ENCODE data around the gene ELOA.
"Not testable (repeated sequence)": the region's sequence is repeated elsewhere in the genome, so short reads cannot be mapped to it uniquely, and the experiment has no call there.

ELOA gene

GRCh38 chr1:23783141-23783540 lies 39.9 kb downstream of the ELOA start:
- not testable (repeated sequence) for DNase-seq (ENCODE audit: low spot score)

- no peak for DNase-seq (ENCODE audit: low spot score)
Measured at GRCh38 chr1:23784846-23785245, 41.6 kb downstream of the ELOA start.

DNA sequence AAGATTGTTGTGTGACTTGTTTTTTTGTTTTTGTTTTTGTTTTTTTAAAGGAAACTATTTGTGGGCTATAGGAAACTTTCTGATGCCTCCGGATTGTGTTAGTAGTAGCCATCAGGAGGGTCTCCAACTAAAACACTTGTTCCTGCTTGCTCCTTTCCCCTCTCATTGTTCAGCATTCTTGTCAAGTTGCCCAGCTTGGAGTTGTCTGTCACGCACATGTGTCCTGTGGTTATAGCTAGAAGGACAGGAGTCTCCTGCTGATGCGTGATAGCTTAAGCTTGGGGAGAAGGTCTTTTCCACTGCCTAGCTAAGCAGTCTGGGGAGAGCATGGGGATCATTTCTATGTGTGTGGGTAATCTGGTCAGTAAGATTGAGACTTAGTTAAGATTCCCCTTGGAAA lies 44.4 kb downstream of the ELOA start:
- no peak for DNase-seq (ENCODE audit: low spot score)

DNA sequence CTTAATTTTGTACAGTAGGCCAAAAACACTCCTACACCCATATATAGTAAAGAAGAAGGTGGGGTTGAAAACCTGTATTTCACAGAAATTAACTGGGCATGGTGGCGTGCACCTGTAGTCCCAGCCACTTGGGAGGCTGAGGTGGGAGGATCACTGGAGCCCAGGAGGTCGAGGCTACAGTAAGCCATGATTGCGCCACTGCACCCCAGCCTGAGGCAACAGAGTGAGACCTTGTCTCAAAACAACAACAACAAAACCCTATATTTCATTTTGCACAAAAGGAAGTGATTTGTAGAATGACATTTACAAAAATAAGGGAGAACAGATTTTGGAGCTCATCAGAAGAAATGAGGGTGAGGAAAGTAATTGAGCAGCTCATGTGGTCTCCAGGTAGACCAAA lies 45.4 kb downstream of the ELOA start:
- no peak for DNase-seq (ENCODE audit: low spot score)

GRCh38 chr1:23790696-23791515 lies 47.6 kb downstream of the ELOA start, which contains the start of gene LYPLA2:
Gene LYPLA2 (plus strand): TSS chr1:23791145. CDS start chr1:23792683, 1,538 bp downstream.
- DNase-seq (ENCODE audit: low spot score): peak; percentile 93

DNA sequence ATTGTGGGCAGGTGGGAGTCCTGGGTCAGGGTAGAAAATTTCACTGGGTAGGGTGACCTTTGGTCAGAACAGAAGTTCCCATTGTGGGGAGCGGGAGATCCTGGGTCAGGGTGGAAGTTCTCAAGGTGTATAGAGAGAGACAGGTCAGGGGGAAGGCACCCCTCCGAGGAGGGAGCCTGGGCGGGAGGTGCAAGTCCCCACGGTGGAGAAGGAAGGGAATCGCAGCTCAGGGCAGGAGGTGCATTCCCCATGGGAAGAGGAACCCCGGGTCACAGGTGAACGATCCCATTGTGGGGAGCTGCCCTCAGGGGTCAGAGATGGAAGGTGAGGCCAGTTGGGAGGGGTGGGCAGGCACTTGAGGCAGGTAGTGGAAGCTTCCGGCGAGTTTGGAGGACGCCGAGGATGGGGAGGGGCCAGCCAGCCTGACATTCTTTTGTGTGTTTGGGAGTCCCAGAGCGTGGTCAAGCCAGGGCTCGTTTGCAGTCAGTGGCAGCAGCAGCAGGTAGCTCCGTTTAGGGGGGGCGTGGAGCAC lies 48.3 kb downstream of the ELOA start:
- DNase-seq (ENCODE audit: low spot score): no peak

DNA sequence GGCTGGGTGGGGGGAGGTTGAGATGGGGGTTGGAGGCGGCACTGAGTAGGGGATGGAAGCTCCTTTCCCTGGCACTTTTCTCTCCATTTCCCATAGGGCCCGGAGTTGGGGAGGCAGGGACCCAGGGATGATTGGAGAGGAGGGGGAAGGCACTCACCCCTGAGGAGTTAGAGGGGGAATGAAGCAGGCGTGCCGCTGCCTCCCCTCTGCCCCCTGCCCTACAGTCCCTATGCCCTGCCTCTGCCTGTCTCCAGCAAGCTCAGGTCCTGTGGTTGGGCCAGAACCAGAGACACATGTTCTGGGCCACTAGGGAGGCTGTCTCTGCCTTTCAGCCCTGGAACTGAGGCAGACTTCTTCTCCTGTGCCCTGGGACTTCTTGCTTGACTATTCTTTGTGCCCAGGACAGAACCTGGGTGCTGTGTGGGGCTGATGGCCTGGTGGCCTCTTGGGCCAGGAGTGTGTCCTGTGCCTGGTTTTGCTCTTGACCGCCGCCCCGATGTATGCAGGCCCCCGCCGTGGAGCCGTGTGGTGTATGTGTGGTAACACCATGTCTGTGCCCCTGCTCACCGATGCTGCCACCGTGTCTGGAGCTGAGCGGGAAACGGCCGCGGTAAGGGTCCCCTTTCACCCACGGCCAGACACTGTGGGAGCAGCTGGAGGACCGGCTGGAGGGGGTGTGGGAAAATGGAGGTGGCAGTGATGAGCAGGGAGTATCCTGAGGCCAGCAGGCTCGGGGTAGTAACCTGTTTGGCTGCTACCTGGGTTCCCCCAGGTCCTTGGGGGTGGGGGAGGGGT lies 49.1 kb downstream of the ELOA start:
- no peak for DNase-seq (ENCODE audit: low spot score)

DNA sequence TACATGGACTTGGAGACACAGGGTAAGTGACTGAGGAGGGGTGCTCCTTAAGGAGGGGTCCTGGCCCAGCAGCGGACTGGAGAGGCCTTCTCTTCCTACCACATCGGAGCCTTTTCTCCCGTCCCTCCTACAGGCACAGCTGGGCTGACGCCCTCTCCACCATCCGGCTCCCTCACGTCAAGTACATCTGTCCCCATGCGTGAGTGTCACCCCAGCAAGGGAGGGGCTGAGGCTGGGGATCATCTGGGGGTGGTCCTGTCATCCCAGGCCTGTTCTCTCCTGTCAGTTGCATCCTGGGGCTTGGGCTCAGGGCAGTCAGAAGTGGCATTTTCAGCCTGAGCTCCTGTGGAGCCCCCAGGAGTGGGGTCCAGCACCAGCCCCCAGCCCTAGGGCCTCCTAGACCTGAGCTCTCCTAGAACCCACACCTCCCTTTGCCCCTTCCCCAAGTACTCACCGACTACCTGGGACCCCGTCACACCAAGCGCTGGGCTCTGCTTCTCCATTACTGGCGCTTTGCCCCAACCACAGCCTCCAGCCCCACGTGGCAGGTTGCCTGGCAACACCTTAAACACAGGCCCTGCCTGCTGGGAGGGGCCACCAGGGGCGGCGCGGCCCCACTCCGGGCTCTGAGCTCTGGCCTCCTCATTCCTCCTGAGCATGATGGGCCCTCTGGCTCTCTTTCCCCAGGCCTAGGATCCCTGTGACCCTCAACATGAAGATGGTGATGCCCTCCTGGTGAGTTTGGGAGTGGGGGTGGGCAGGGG lies 49.9 kb downstream of the ELOA start:
- no peak for DNase-seq (ENCODE audit: low spot score)

GRCh38 chr1:23793861-23794731 lies 50.8 kb downstream of the ELOA start:
- DNase-seq (ENCODE audit: low spot score): no peak

- DNase-seq (ENCODE audit: low spot score): not testable (repeated sequence)
Measured at GRCh38 chr1:23794732-23795182, 51.5 kb downstream of the ELOA start.

DNA sequence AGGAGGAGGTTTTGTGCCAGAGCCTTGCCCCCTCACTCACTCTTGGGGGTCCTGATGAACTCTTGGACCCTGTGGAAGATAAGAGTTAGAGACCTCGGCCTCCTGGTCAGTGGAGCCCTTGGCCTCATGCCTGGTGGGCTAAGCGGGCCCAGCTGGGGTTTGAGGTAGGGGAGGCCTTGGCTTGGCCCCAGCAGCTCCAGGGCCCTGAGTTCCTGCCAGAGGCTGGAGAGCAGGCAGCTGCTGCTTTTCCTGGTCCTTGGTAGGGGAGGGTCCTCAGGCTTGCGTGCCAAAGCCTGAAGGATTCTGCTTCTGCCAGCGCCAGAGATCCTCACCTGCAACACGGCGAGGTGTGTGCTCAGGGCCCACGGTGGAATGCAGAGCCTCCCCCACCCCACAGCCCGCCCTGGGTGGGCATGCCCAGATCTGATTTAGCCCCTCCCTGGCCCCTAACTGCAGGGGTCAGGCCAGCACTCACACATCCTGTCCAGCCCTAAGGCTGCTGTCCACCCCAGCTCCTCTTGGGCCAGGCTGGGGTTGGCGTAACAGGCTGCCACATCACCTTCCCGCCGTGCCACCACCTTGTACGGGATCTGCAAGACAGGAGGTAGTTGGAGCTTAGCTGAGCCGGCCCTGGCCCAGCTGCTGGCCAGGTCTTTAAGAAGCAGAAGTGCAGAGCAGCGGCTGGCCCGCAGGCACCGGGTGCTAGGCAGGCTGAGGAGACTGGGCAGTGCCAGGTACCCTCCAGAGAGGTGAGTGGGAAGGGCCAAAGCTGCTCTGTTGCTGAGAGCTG lies 52.6 kb downstream of the ELOA start:
- no peak for DNase-seq (ENCODE audit: low spot score)

GRCh38 chr1:23796466-23797271 lies 53.4 kb downstream of the ELOA start:
- DNase-seq (ENCODE audit: low spot score): no peak

- DNase-seq (ENCODE audit: low spot score): no peak
Measured at GRCh38 chr1:23797478-23798448, 54.5 kb downstream of the ELOA start.

DNA sequence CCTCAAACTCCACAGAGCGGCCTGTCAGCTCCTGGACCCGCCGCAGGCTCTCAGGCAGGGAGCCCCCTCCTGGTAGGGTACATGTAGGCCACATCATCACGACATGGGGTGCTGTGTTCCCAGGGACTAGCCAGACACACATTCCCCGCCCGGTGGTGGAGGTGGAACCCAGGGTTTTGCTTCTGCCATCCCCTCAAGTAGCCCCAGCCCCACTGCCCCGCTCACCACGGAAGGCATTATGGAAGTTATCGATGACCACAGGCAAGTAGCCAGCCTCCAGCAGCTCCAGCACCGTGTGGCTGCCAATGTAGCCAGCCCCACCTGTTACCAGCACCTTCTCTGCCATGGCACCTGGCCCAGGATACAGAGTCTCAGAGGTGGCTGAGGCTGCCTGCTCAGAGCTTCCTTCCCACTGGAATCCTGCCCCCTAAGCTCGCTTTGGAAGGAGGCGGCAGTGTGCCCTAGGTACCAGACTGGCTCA lies 55.4 kb downstream of the ELOA start:
- DNase-seq (ENCODE audit: low spot score): no peak

- DNase-seq (ENCODE audit: low spot score): no peak
Measured at GRCh38 chr1:23799255-23799569, 55.9 kb downstream of the ELOA start.

GRCh38 chr1:23799570-23800399 lies 56.5 kb downstream of the ELOA start:
- DNase-seq (ENCODE audit: low spot score): no peak

Measured in globus pallidus (tissue), 1 donor.